HepG2 (cell line): ENCODE measurements around the gene AP4M1. TPM values are rescaled to one million over a fixed set of nuclear protein-coding genes. Genes with fewer than 3 reads are reported as not detected.

Experiments used
- CREBL2 ChIP-seq: sonication (generic); formaldehyde crosslinking; IDR thresholded peaks from 2 replicates; pipeline ENCODE4 v1.8.1; 2023; ENCODE audit warnings: missing genetic modification reagents, mild to moderate bottlenecking, borderline replicate concordance
- DZIP1 ChIP-seq: sonication (generic); formaldehyde crosslinking; IDR thresholded peaks from 2 replicates; pipeline ENCODE4 v1.5.0; 2020; ENCODE audit warnings: mild to moderate bottlenecking, missing genetic modification reagents
- HMGXB4 ChIP-seq, 2 experiments: sonication (generic) in 1 of 2; formaldehyde crosslinking in 1 of 2; IDR thresholded peaks; 2 replicates each; pipeline versions ENCODE4 v1.4.0 to v1.6.1; 2018 to 2020; ENCODE audit warnings: missing genetic modification reagents in 2 of 2, borderline replicate concordance in 1 of 2, low read depth in 1 of 2, mild to moderate bottlenecking in 1 of 2, missing biosample characterization in 1 of 2
- KDM4B ChIP-seq: sonication (generic); formaldehyde crosslinking; IDR thresholded peaks from 2 replicates; pipeline ENCODE4 v1.4.0; 2020; ENCODE audit warnings: missing genetic modification reagents
- MED1 ChIP-seq: sonication (generic); formaldehyde crosslinking; IDR thresholded peaks from 2 replicates; pipeline ENCODE4 v1.4.0; 2020; ENCODE audit warnings: missing genetic modification reagents
- MEIS2 ChIP-seq: sonication (generic); formaldehyde crosslinking; IDR thresholded peaks from 2 replicates; pipeline ENCODE4 v1.9.0; 2021; ENCODE audit warnings: mild to moderate bottlenecking, missing genetic modification reagents
- MYPOP ChIP-seq: sonication (generic); formaldehyde crosslinking; IDR thresholded peaks from 2 replicates; pipeline ENCODE4 v1.8.1; 2023; ENCODE audit warnings: mild to moderate bottlenecking, moderate library complexity, missing genetic modification reagents
- RXRA ChIP-seq: sonication (generic); formaldehyde crosslinking; IDR thresholded peaks from 2 replicates; pipeline ENCODE4 v1.5.1; 2020; ENCODE audit warnings: missing genetic modification reagents
- SMAD3 ChIP-seq: sonication (generic); formaldehyde crosslinking; IDR thresholded peaks from 2 replicates; pipeline ENCODE4 v1.4.0; 2020; ENCODE audit warnings: missing genetic modification reagents
- STAT5B ChIP-seq: sonication (generic); formaldehyde crosslinking; IDR thresholded peaks from 2 replicates; pipeline ENCODE4 v1.4.0; 2020; ENCODE audit warnings: missing genetic modification reagents
- TEAD2 ChIP-seq: sonication (generic); formaldehyde crosslinking; IDR thresholded peaks from 2 replicates; pipeline ENCODE4 v1.9.0; 2021; ENCODE audit warnings: missing genetic modification reagents
- TEF ChIP-seq: sonication (generic); formaldehyde crosslinking; IDR thresholded peaks from 2 replicates; pipeline ENCODE4 v1.5.0; 2020; ENCODE audit warnings: missing genetic modification reagents
- TFDP2 ChIP-seq: sonication (generic); formaldehyde crosslinking; IDR thresholded peaks from 2 replicates; pipeline ENCODE4 v1.4.0; 2020; ENCODE audit warnings: missing genetic modification reagents
- ZBTB8A ChIP-seq: sonication (generic); formaldehyde crosslinking; IDR thresholded peaks from 2 replicates; pipeline ENCODE4 v1.4.0; 2020; ENCODE audit warnings: mild to moderate bottlenecking, low read depth, missing genetic modification reagents, borderline replicate concordance
- ZNF136 ChIP-seq: sonication (generic); formaldehyde crosslinking; IDR thresholded peaks from 2 replicates; pipeline ENCODE4 v1.8.1; 2022; ENCODE audit warnings: low read depth, mild to moderate bottlenecking, moderate library complexity, missing genetic modification reagents
- ZNF205 ChIP-seq: IDR thresholded peaks from 2 replicates; pipeline ENCODE4 v1.6.1; 2018; ENCODE audit warnings: missing biosample characterization, missing genetic modification reagents
- ZNF276 ChIP-seq: sonication (generic); formaldehyde crosslinking; IDR thresholded peaks from 2 replicates; pipeline ENCODE4 v1.4.0; 2020; ENCODE audit warnings: mild to moderate bottlenecking, low read depth, missing genetic modification reagents
- polyA plus RNA-seq, 8 experiments: library from polyadenylated mRNA; depleted of rRNA in 3 of 8; stranded (reverse) in 7 of 8; unstranded in 1 of 8; fragments of >200 nt; fragmentation: Illumina TruSeq in 4 of 8; extraction: Trizol in 4 of 8; gene quantifications; 2 replicates each; pipeline versions ENCODE4 v1.2.1 to v1.2.3, GENCODE V29; 2011 to 2016; ENCODE audit warnings: low read depth in 4 of 8, missing spikeins in 1 of 8, mixed read lengths in 1 of 8; ENCODE audit not compliant: insufficient read depth in 1 of 8
- total RNA-seq, 5 experiments: library from RNA; depleted of rRNA; stranded (reverse); fragments of >200 nt; fragmentation: Illumina TruSeq; extraction: Trizol; gene quantifications; 2 replicates each; pipeline ENCODE4 v1.2.3, GENCODE V29; 2016; ENCODE audit warnings: low read depth in 1 of 5

Gene AP4M1
- total and polyA plus RNA-seq, 2 of the 13 experiments (the other 11 are each of a cell fraction or from before 2014, with no cell fraction given): 6.3 to 9.7 TPM

GRCh38 chr7:100119072-100119969, 17.9 kb downstream of the AP4M1 start, which contains the start of the genes CNPY4 and TAF6 (continued):
- peak; percentile 58; the same call in 1 of the 2 replicates for TF ChIP-seq DZIP1 (CRISPR knock-in tag)
- TF ChIP-seq TEF (CRISPR knock-in tag): peak; percentile 67; the same call in 1 of the 2 replicates
- TF ChIP-seq ZNF136 (CRISPR knock-in tag): 0 out of 2 replicates have a peak, but pooled peaks have one; percentile 2
- no peak for TF ChIP-seq ZBTB8A (CRISPR knock-in tag)
- peak; percentile 68 for TF ChIP-seq SMAD3 (CRISPR knock-in tag)
- 0 out of 2 replicates have a peak, but pooled peaks have one; percentile 60 for TF ChIP-seq TEAD2
- no peak for TF ChIP-seq ZNF205
- no peak; the same call in 1 of the 2 replicates for TF ChIP-seq CREBL2 (CRISPR knock-in tag)
- TF ChIP-seq ZNF276 (CRISPR knock-in tag): peak; percentile 100
- 0 out of 2 replicates have a peak, but pooled peaks have one; percentile 59 for TF ChIP-seq RXRA
- TF ChIP-seq STAT5B: 0 out of 2 replicates have a peak, but pooled peaks have one; percentile 16
- TF ChIP-seq HMGXB4 (CRISPR knock-in tag; IDR thresholded peaks at IDR 0.05; ENCODE audit: borderline replicate concordance in 1 of 2, low read depth in 1 of 2): peak in 1 of 2 experiments; percentile 41; a peak in 1 of 4 replicates
- TF ChIP-seq MED1 (CRISPR knock-in tag): peak; percentile 55
- 0 out of 2 replicates have a peak, but pooled peaks have one; percentile 29 for TF ChIP-seq MEIS2 (CRISPR knock-in tag)
- no peak for TF ChIP-seq KDM4B (CRISPR knock-in tag)
- peak; percentile 71; the same call in 1 of the 2 replicates for TF ChIP-seq TFDP2 (CRISPR knock-in tag)
- peak; percentile 77; the same call in 1 of the 2 replicates for TF ChIP-seq MYPOP (CRISPR knock-in tag)
